ENCODE results near the gene MKS1. TPM values are rescaled to one million over a fixed set of nuclear protein-coding genes. Genes with fewer than 3 reads are reported as not detected.

MKS1 gene
- total and polyA plus RNA-seq, 10 of the 15 experiments (the other 5 are each of a cell fraction or from before 2014, with no cell fraction given) = 5.7 to 21.4 (median 13.9) TPM

GRCh38 chr17:58184986-58185761 is 33.9 kb downstream of the MKS1 start (continued):
- no peak for TF ChIP-seq PBX3 (IDR thresholded peaks at IDR 0.05; ENCODE audit: insufficient replicate concordance, low read depth, low read length)
- no peak for TF ChIP-seq MTA3 (IDR thresholded peaks at IDR 0.05; ENCODE audit: borderline replicate concordance, low read length)

- no peak overlapping the region for H3K4me2 ChIP-seq (ENCODE audit: control insufficient read depth, insufficient read depth)
- no peaks in the 10 kb centered on the region for H4K20me1 ChIP-seq (ENCODE audit: control insufficient read depth, insufficient read depth)
- SMC1A ChIA-PET (ENCODE audit: uncharacterized antibody, unreplicated experiment) = interaction anchor here (0.5 kb wide), 1 partner anchor 27 kb away, joined by 4 read pairs; no protein-coding TSS in a partner anchor
- intact Hi-C loops (cut with micrococcal nuclease; ENCODE audit: unreplicated experiment) = no loop called here
- DNase-seq (ENCODE audit: low read depth, low spot score) = no peak
- H3K4me3 ChIP-seq = no peak overlapping the region
- H3K9ac ChIP-seq (ENCODE audit: control insufficient read depth, insufficient read depth, low read length) = no peak overlapping the region
- no peaks in the 10 kb centered on the region for H3K79me2 ChIP-seq (ENCODE audit: control insufficient read depth, insufficient read depth, low read length)
- H3K27me3 ChIP-seq (replicated peaks in 1 of 2; ENCODE audit: control insufficient read depth in 2 of 2, insufficient read depth in 2 of 2, low read length in 1 of 2) = peaks cover 2 to 3% of the 10 kb centered on the region in 2 experiments; a peak in 2 of 4 replicates
- H2AFZ ChIP-seq (ENCODE audit: control insufficient read depth, low read depth, low read length) = no peak overlapping the region
- RAD21 ChIA-PET (ENCODE audit: unreplicated experiment) = no interaction called here
- H3K27ac ChIP-seq (ENCODE audit: control insufficient read depth, insufficient read depth) = no peak overlapping the region
- no TSS peak for BruUV-seq (replicated peaks)
- CTCF ChIA-PET = interaction anchor here (1.7 kb wide), 1 partner anchor 65 kb away, joined by 4 read pairs; no protein-coding TSS in a partner anchor
- H3K36me3 ChIP-seq (ENCODE audit: control insufficient read depth in 2 of 2, insufficient read depth in 2 of 2, low read length in 1 of 2) = no peaks in the 10 kb centered on the region
- TF ChIP-seq KLF5 (IDR thresholded peaks at IDR 0.05; ENCODE audit: partially characterized antibody) (no peak), TARDBP (IDR thresholded peaks at IDR 0.05; ENCODE audit: borderline replicate concordance) (no peak), RAD51 (IDR thresholded peaks at IDR 0.05) (no peak), BCLAF1 (IDR thresholded peaks at IDR 0.05) (no peak)
- TF ChIP-seq, protein P1, sequence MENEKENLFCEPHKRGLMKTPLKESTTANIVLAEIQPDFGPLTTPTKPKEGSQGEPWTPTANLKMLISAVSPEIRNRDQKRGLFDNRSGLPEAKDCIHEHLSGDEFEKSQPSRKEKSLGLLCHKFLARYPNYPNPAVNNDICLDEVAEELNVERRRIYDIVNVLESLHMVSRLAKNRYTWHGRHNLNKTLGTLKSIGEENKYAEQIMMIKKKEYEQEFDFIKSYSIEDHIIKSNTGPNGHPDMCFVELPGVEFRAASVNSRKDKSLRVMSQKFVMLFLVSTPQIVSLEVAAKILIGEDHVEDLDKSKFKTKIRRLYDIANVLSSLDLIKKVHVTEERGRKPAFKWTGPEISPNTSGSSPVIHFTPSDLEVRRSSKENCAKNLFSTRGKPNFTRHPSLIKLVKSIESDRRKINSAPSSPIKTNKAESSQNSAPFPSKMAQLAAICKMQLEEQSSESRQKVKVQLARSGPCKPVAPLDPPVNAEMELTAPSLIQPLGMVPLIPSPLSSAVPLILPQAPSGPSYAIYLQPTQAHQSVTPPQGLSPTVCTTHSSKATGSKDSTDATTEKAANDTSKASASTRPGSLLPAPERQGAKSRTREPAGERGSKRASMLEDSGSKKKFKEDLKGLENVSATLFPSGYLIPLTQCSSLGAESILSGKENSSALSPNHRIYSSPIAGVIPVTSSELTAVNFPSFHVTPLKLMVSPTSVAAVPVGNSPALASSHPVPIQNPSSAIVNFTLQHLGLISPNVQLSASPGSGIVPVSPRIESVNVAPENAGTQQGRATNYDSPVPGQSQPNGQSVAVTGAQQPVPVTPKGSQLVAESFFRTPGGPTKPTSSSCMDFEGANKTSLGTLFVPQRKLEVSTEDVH (IDR thresholded peaks at IDR 0.05; ENCODE audit: low read depth, partially characterized antibody) = no peak
- no peak for FAIRE-seq
- 24% methylated on average over 10 of the region's 10 CpGs for WGBS (ENCODE audit: insufficient coverage, insufficient replicate concordance, low lambda C conversion rate, missing lambda C conversion rate)
- no peak for ATAC-seq
- no peaks in the 10 kb centered on the region for H3K4me1 ChIP-seq (ENCODE audit: control insufficient read depth, insufficient read depth, low read length)
- no peaks in the 10 kb centered on the region for H3K9me3 ChIP-seq (replicated peaks; ENCODE audit: control insufficient read depth, insufficient read depth, low read length)
- POLR2A ChIA-PET = no interaction called here
- in situ Hi-C loops (cut with MboI) = no loop called here
These were observed 34.6 kb downstream of the MKS1 start for GRCh38 chr17:58184308-58184985.

Data from GM12878 (cell line).